GM19468 (cell line): Measurements from ENCODE around the gene GPD1L.
"Not testable (repeated sequence)": the region's sequence is repeated elsewhere in the genome, so short reads cannot be mapped to it uniquely, and the experiment has no call there.

Experiments used
- ATAC-seq: cut with Tn5 transposase; IDR thresholded peaks from one replicate; pipeline ENCODE4 v1.9.1; 2021; ENCODE audit warnings: mild to moderate bottlenecking, moderate library complexity, moderate number of reproducible peaks; ENCODE audit not compliant: unreplicated experiment; ENCODE audit errors: extremely low read depth

The GPD1L gene

GRCh38 chr3:32106132-32106928 is at the start of gene GPD1L:
TSS of gene GPD1L (plus strand) at chr3:32106620. CDS start at chr3:32106712, 92 bp downstream.
- ATAC-seq = peak; percentile 100

GRCh38 chr3:32058465-32058864 is 48.0 kb upstream of the GPD1L start:
- ATAC-seq = not testable (repeated sequence)

GRCh38 chr3:32062950-32063582 is 43.4 kb upstream of the GPD1L start:
- ATAC-seq = no peak

GRCh38 chr3:32066686-32067085 is 39.7 kb upstream of the GPD1L start:
- no peak for ATAC-seq

- ATAC-seq = not testable (repeated sequence)
These were observed 32.2 kb upstream of the GPD1L start for GRCh38 chr3:32074194-32074593.

- ATAC-seq = no peak
These were observed 29.9 kb upstream of the GPD1L start for GRCh38 chr3:32076566-32076965.

DNA sequence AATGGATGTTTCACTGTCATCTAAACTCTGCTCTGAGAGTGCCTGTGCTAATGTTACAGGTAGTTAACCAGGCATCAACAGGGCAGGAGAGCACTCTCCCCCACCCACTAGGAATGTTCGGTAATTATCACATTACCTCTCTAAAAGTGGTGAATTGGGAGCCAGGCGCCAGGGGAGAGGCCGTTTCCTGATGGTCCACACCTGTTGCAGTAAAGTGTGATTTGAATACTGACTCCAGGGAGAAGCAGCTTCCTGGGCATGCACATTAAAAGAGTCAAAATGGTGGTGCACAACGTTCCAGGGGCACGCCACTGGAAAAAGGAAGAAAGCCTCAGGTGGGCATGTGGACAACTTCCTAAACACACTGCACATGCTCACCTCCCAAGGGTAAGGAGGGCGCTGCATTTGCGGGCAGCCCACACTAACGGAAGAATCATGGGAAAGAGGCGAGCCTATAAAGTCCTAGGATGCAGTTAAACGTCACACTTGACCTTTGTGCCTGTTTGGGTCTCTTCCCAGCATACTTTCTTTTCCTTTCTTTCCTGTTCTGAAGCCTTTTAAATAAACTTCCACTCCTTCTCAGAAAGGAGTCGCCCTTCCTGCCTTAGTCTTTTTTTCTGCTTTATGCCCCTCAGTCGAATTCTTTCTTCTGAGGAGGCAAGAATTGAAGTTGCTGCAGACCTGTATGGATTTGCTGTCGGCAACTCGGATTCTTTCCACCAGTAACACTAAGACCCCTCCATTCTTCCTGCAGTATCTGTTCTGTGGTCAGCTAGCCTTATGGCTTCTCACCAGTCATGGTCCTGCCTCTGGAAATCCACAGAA is 28.9 kb upstream of the GPD1L start:
- no peak for ATAC-seq

- ATAC-seq = no peak
These were observed 28.3 kb upstream of the GPD1L start for GRCh38 chr3:32078085-32078634.

GRCh38 chr3:32078864-32079263 is 27.6 kb upstream of the GPD1L start:
- ATAC-seq = no peak

- no peak for ATAC-seq
These were observed 23.7 kb upstream of the GPD1L start for GRCh38 chr3:32082721-32083120.

DNA sequence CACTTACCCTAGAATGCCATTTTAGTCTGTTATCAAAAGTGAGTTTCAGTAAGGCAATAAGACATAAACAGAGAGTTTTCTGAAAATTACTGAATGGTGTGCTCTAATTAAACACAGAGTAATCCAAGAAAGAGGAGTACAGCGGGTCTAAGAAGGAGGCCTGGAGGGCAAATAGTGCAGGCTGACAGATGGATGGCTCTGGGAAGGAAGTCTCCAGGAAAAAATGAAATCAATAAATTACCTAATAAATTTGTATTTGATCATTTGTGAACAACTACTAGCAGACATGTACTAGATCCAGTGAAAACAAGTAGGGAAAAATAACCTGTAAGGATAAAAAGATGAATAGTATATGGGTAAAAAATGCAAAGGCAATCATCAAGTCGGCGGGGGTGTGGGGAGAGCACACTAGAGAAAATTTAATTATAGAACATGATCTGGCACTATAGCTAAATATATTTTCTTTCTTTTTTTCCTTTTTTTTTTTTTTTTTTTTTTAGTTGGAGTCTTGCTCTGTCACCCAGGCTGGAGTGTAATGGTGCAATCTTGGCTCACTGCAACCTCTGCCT is 22.6 kb upstream of the GPD1L start:
- ATAC-seq = no peak

GRCh38 chr3:32084870-32085269 is 21.6 kb upstream of the GPD1L start:
- ATAC-seq = no peak

- ATAC-seq = no peak
These were observed 20.0 kb upstream of the GPD1L start for GRCh38 chr3:32086464-32086863.

- ATAC-seq = no peak
These were observed 16.9 kb upstream of the GPD1L start for GRCh38 chr3:32089476-32089875.

DNA sequence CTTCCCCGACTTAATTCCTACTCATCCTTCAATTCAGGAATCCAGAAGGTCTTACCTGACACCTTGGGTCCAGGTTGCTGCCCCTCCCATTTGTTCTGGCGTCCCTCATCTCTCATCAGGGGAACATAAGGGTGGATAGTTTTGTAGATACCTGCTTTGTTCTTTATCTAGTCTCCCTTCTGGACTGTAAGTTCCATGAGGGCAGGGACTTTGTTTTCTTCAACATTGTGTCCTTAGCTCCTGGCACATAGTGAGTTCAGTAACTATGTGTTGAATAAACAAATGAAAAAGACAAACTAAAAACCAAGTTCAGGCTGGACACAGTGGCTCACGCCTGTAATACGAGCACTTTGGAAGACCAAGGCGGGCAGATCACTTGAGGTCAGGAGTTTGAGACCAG is 13.2 kb upstream of the GPD1L start:
- ATAC-seq = no peak

GRCh38 chr3:32095431-32095830 is 11.0 kb upstream of the GPD1L start:
- ATAC-seq = no peak

- no peak for ATAC-seq
These were observed 8.7 kb upstream of the GPD1L start for GRCh38 chr3:32097768-32098167.

GRCh38 chr3:32098528-32098927 is 7.9 kb upstream of the GPD1L start:
- ATAC-seq = no peak

GRCh38 chr3:32100465-32100864 is 6.0 kb upstream of the GPD1L start:
- ATAC-seq = no peak

DNA sequence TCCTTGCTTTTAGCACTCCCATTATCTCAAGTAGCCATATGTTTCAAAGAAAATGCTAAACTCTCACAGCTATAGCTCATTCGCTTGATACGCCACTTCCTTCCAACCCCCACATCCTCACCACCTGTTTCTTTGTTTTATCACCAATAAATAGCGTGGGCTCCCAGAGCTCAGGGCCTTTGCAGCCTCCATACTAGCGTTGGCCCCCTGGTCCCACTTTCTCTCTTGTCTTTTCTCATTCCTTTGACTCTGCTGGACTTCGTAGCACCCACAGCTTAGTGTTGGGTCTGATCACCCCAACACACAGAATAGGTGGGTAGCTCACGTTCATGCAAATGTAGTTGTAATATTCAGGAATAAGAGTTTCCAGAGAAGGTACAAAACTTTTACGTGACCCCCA is 4.1 kb upstream of the GPD1L start:
- ATAC-seq = no peak
